Measurements from ENCODE around the gene SLIT2.

The SLIT2 gene

DNA sequence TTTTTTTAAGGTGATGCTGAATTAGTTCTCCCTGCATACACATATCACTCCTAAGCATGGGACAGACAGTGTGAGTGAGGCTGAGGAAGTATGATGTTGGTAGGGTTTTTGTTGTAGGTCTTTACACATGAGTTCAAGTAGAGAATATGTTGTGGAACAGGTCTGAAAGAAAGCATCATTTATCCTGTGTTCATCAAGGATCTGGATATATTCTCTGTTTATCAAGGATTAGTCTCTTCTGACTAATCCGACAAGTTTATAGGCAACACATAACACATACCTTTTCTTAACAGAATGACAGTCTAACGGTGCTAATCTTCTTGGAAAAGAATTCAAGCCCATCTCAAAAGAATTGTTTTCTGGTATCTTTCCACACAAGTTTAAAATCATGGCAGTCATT is 10.5 kb downstream of the SLIT2 start:
- no peak for DNase-seq
- in situ Hi-C loops (cut with MboI; ENCODE audit: low pct_unique_long_range_greater_than_20kb, low sequenced_read_pairs), result no loop called here

DNA sequence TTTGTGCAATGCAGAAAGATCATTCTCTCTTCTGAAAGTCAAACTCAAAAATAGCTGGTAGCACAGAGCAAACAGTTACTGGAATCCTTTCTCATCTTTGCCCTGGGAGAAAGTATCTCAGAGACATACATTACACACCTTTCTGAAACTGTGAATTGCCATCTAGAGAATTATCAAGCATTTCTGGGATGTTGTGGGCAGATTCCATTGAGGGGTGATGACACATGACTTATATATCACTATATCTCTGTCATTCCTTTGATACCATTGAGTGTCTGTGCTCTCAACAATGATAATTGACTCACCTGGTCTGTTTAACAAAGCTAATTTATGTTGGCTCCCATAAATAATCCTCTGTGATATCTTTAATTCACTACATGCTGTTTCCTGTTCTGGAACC is 13.0 kb downstream of the SLIT2 start:
- in situ Hi-C loops (cut with MboI; ENCODE audit: low pct_unique_long_range_greater_than_20kb, low sequenced_read_pairs), result no loop called here
- DNase-seq, result no peak

GRCh38 chr4:20265726-20266125 is 14.0 kb downstream of the SLIT2 start:
- in situ Hi-C loops (cut with MboI; ENCODE audit: low pct_unique_long_range_greater_than_20kb, low sequenced_read_pairs), result no loop called here
- DNase-seq, result no peak

DNA sequence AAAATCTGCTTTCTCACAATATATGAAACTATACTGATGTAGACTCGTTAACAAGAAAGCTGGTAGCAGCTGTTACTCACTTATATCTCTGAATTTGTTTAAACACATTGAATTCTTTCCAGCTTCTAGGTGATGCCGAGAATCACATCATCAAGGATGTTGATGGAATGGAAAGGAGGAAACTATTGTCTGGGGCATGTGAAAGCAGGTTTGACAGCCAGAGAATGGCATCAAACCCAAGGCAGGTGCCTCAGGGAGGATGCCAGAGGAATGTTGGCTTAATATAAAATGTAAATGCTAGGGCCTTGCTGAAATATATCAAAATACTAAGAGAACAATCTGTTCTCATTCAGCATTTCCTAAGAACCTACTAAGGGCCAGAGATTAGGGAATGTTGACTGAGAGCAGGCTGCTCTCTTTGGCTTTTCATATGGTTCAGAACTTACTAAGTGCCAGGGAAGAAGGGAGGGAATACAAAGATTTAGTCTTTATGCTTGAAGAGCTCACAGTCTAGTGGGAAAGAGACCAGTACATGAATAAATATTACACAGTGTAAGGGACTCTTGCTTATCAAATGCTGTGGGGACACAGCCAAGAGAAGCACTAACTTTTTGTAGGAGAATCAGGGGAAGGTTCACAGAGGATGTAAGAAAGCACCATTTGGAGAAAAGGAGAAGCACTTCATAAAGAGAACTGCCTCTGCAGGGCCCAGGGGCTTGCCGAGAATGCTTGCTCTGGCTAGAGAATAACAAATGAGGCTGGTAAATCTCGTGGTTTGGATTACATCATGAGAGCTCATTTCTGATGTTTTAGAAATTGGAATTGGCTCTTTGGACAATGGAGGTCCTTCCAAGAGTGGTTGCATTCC is 14.7 kb downstream of the SLIT2 start:
- DNase-seq, result no peak
- in situ Hi-C loops (cut with MboI; ENCODE audit: low pct_unique_long_range_greater_than_20kb, low sequenced_read_pairs), result no loop called here

GRCh38 chr4:20268028-20268427 is 16.3 kb downstream of the SLIT2 start:
- in situ Hi-C loops (cut with MboI; ENCODE audit: low pct_unique_long_range_greater_than_20kb, low sequenced_read_pairs), result no loop called here
- no peak for DNase-seq

- DNase-seq, result no peak
- in situ Hi-C loops (cut with MboI; ENCODE audit: low pct_unique_long_range_greater_than_20kb, low sequenced_read_pairs), result no loop called here
Measured at GRCh38 chr4:20269320-20269719, 17.6 kb downstream of the SLIT2 start.

DNA sequence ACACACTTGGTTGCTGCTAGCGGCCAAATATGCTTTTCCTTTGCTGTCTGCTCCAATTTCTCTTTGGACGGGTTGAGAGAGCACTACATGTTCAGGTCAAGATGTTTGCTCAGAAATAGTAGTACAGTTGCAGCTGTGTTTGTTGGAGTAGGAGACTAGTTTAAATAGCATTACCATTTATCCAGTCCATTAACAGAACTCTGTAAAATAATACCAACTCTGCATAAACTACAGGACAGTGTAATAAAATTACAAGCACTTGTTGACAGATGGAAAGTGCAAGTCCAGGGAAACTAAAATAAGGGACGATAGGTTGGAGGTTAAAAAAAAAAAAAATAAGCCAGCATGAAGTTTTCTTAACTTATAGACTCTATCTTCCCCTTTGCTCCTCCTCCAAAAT is 20.2 kb downstream of the SLIT2 start:
- no peak for DNase-seq
- in situ Hi-C loops (cut with MboI; ENCODE audit: low pct_unique_long_range_greater_than_20kb, low sequenced_read_pairs), result no loop called here

GRCh38 chr4:20272411-20272872 is 20.7 kb downstream of the SLIT2 start:
- in situ Hi-C loops (cut with MboI; ENCODE audit: low pct_unique_long_range_greater_than_20kb, low sequenced_read_pairs), result no loop called here
- DNase-seq, result no peak

DNA sequence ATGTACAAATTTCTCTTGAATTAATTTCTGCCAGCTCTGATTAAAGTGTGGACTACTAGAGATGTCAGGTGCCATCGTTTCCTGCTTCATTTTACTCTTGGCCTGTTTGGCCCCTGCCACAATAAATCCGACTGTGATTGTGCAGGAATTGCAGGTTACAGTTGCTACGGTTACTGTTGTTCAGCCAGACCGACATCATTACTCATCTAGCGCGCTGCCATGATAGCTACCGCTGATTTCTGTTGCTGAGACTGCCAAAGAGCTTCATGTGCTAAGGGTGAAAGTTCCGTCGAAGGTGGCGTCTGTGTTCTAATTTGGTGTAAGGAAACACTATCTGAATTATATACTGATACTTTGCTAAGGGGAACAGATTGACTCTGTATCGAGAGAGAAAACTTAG is 22.1 kb downstream of the SLIT2 start:
- in situ Hi-C loops (cut with MboI; ENCODE audit: low pct_unique_long_range_greater_than_20kb, low sequenced_read_pairs), result no loop called here
- no peak for DNase-seq

DNA sequence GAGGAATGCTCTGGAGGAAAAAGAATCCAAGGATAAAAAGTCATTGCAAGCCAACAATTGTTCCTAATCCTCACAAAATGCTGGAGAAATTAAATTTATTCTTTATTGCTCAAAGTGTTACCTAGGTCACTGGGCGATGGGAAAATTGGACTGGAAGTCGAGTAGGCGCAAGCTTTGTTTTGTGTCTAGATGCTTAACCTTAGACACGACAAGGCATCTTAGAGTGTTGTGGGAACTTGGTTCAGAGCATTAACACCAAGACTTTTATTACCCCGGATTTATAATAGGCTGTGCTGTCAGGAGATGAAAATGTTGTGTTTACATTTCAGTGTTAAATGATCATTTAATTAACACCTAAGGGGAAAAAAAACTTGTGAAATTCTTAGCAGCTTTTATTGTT is 25.1 kb downstream of the SLIT2 start:
- no peak for DNase-seq
- in situ Hi-C loops (cut with MboI; ENCODE audit: low pct_unique_long_range_greater_than_20kb, low sequenced_read_pairs), result no loop called here

- no peak for DNase-seq
Measured at GRCh38 chr4:20278195-20278594, 26.5 kb downstream of the SLIT2 start.

GRCh38 chr4:20279381-20279780 is 27.7 kb downstream of the SLIT2 start:
- in situ Hi-C loops (cut with MboI; ENCODE audit: low pct_unique_long_range_greater_than_20kb, low sequenced_read_pairs), result no loop called here

More at GRCh38 chr4:20278195-20278594, 26.5 kb downstream of the SLIT2 start:
- in situ Hi-C loops (cut with MboI; ENCODE audit: low pct_unique_long_range_greater_than_20kb, low sequenced_read_pairs), result no loop called here

DNA sequence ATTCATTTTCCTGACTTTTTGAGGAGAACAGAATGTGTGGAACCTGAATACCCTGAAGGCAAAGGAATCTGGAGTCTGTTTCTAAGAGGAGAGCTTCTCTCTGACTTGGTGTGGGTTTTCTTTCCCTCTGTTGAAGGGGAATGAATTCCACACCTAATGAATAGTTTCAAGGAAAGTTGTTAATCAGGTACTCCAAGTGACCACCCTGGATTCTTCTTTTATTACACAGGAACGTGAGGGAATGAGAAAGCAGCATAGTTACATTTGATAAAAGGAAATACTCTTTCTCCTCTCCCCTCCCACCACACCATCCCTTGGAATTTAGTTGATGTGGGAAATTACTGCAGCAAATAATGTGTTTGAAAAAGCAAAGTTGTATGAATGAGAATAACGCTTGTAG is 29.7 kb downstream of the SLIT2 start:
- in situ Hi-C loops (cut with MboI; ENCODE audit: low pct_unique_long_range_greater_than_20kb, low sequenced_read_pairs), result no loop called here
- DNase-seq, result no peak

More at GRCh38 chr4:20279381-20279780, 27.7 kb downstream of the SLIT2 start:
- no peak for DNase-seq

GRCh38 chr4:20283039-20283438 is 31.3 kb downstream of the SLIT2 start:
- in situ Hi-C loops (cut with MboI; ENCODE audit: low pct_unique_long_range_greater_than_20kb, low sequenced_read_pairs), result no loop called here
- no peak for DNase-seq

DNA sequence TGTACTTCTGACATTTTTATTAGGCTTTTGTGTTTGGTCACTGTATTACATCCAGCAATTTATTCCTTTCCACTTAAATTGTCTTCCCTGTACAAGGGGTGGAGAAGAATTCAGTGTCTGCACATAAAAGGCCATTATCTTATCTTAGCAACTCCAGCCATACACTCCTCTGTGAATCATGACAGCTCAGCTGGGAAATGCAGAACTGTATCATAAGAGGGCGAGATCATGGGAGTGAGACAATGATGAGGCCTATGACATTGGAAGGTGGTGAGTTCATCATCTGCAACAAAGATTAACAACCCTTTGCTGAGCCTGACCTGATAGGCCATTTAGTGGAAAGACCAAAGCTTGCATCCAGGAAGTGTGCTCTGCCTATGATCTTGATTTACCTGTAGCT is 33.3 kb downstream of the SLIT2 start:
- no peak for DNase-seq
- in situ Hi-C loops (cut with MboI; ENCODE audit: low pct_unique_long_range_greater_than_20kb, low sequenced_read_pairs), result no loop called here

GRCh38 chr4:20287246-20287645 is 35.5 kb downstream of the SLIT2 start:
- DNase-seq, result no peak
- in situ Hi-C loops (cut with MboI; ENCODE audit: low pct_unique_long_range_greater_than_20kb, low sequenced_read_pairs), result no loop called here

DNA sequence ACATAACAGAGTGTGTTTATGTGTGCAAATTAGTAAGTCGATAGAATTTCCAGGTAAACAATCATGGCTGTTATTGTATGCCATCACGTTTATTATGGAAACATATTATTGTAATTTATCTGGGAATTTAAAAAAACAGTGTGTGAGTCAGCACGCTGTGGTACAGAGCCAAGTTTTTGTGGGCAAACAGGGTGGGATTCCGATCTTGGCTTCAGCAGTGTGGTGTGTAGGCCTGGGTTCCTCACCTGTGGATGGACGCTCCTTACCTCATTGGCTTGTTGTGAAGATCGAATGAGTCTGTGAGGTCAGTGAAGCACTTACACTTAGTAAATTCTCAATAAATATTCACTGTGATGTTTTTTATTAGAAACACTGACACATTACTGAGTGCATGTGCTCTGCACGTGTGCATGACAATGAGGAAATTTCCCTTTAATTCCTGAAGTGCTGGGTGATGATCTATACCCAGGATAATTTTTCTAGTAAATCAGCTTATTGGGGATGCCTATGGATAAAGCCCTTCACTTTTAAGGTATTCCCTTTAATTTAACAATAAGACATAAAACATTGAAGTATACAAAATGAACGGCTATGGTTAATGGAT is 36.4 kb downstream of the SLIT2 start:
- no peak for DNase-seq
- in situ Hi-C loops (cut with MboI; ENCODE audit: low pct_unique_long_range_greater_than_20kb, low sequenced_read_pairs), result no loop called here

- no peak for DNase-seq
- in situ Hi-C loops (cut with MboI; ENCODE audit: low pct_unique_long_range_greater_than_20kb, low sequenced_read_pairs), result no loop called here
Measured at GRCh38 chr4:20288846-20289512, 37.3 kb downstream of the SLIT2 start.

GRCh38 chr4:20289782-20290181 is 38.1 kb downstream of the SLIT2 start:
- no peak for DNase-seq
- in situ Hi-C loops (cut with MboI; ENCODE audit: low pct_unique_long_range_greater_than_20kb, low sequenced_read_pairs), result no loop called here

- in situ Hi-C loops (cut with MboI; ENCODE audit: low pct_unique_long_range_greater_than_20kb, low sequenced_read_pairs), result no loop called here
Measured at GRCh38 chr4:20292739-20293138, 41.0 kb downstream of the SLIT2 start.

More at GRCh38 chr4:20292739-20293138, 41.0 kb downstream of the SLIT2 start:
- DNase-seq, result no peak
